GM21619 (cell line): Measurements from ENCODE around the gene TMEM132C.

Experiments used
- ATAC-seq: cut with Tn5 transposase; IDR thresholded peaks from one replicate; pipeline ENCODE4 v1.9.1; 2021; ENCODE audit not compliant: unreplicated experiment

The TMEM132C gene

GRCh38 chr12:128644664-128645296, 377.8 kb downstream of the TMEM132C start:
- ATAC-seq: peak; percentile 58

GRCh38 chr12:128649902-128650301, 382.9 kb downstream of the TMEM132C start:
- no peak for ATAC-seq

GRCh38 chr12:128652136-128652751, 385.3 kb downstream of the TMEM132C start:
- no peak for ATAC-seq

GRCh38 chr12:128654468-128654867, 387.5 kb downstream of the TMEM132C start:
- ATAC-seq: no peak

GRCh38 chr12:128657378-128657777, 390.4 kb downstream of the TMEM132C start:
- ATAC-seq: no peak

GRCh38 chr12:128660532-128661225, 393.7 kb downstream of the TMEM132C start:
- ATAC-seq: no peak

GRCh38 chr12:128661226-128661569, 394.2 kb downstream of the TMEM132C start:
- ATAC-seq: no peak

- no peak for ATAC-seq
Measured at GRCh38 chr12:128662101-128662500, 395.1 kb downstream of the TMEM132C start.

- ATAC-seq: no peak
Measured at GRCh38 chr12:128664501-128664900, 397.5 kb downstream of the TMEM132C start.

- ATAC-seq: no peak
Measured at GRCh38 chr12:128667193-128667592, 400.2 kb downstream of the TMEM132C start.

- ATAC-seq: no peak
Measured at GRCh38 chr12:128671528-128672042, 404.6 kb downstream of the TMEM132C start.

GRCh38 chr12:128672428-128672827, 405.5 kb downstream of the TMEM132C start:
- ATAC-seq: no peak

GRCh38 chr12:128672893-128673292, 405.9 kb downstream of the TMEM132C start:
- no peak for ATAC-seq

- no peak for ATAC-seq
Measured at GRCh38 chr12:128675576-128675975, 408.6 kb downstream of the TMEM132C start.

- ATAC-seq: no peak
Measured at GRCh38 chr12:128680555-128680954, 413.6 kb downstream of the TMEM132C start.

- no peak for ATAC-seq
Measured at GRCh38 chr12:128682548-128683275, 415.7 kb downstream of the TMEM132C start.

- ATAC-seq: no peak
Measured at GRCh38 chr12:128684352-128684751, 417.4 kb downstream of the TMEM132C start.

GRCh38 chr12:128685903-128686475, 419.0 kb downstream of the TMEM132C start:
- no peak for ATAC-seq

- no peak for ATAC-seq
Measured at GRCh38 chr12:128687851-128688250, 420.9 kb downstream of the TMEM132C start.

GRCh38 chr12:128690641-128691040, 423.7 kb downstream of the TMEM132C start:
- no peak for ATAC-seq

GRCh38 chr12:128693115-128693514, 426.1 kb downstream of the TMEM132C start:
- ATAC-seq: no peak
